HG03135 (cell line): ENCODE results near the gene SLC6A19.

ENCODE experiments used
- ATAC-seq: cut with Tn5 transposase; IDR thresholded peaks from one replicate; pipeline ENCODE4 v1.9.1; 2021; ENCODE audit warnings: mild to moderate bottlenecking, moderate library complexity; ENCODE audit not compliant: unreplicated experiment

SLC6A19 gene

DNA sequence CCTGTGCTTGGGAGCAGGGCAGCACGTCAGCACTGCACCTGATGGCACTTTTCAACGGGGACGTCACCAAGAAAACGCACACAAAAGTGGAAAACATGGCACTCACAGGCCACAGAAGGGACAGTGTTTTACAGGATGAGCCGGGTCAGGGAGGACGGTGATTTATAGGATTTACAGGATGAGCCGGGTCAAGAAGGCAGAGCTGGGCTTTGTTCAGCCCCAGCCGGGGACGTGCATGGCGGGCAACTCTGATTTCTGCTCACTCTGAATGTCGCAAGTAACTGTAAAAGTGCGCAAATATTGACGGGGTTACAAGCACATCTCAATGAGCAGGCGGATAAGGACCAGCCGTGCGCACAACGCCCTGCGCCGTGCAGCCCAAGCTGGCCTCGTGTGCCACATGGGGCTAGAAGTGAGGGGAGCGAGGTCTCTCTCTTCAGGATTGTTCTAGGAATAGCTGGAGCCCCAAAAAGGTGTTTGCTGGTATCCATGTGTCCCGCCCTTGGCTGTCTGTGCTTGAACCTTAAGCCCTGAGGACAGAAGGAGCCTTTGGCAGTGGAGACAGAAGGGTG, 40.2 kb downstream of the SLC6A19 start:
- no peak for ATAC-seq

DNA sequence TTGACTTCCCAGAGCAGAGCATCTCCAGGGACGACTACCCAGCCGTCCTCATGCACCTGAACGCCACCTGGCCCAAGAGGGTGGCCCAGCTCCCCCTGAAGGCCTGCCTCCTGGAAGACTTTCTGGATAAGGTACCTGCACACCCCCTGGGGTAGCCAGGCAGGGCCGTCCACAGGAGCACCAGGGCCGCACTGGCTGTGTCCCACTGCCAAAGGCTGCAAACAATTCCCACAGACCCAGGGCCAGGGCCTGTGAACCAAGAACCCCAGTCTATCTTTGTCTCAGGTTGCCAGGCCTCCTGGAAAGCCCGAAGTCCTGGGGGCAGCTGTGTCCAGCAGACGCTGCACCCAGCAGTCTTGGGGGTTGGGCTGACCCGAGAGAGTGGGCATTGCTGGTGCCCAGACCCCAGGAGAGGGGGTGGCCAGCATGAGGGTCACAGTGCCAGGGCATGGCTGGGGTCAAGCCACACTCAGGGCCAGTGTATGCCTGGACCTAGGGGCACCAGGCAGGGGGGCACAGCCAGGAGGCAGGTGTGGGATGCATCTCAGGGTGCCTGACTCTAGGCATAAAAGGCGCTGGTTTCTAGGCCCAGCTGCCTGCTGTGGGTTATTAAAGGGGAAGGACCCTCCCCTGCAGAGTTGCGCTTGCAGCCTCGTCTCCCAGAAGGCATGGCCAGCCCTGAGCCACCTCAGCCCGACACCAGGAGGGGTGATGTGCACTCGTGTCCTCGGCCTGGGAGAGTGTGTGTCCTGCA, 41.5 kb downstream of the SLC6A19 start:
- ATAC-seq = no peak

DNA sequence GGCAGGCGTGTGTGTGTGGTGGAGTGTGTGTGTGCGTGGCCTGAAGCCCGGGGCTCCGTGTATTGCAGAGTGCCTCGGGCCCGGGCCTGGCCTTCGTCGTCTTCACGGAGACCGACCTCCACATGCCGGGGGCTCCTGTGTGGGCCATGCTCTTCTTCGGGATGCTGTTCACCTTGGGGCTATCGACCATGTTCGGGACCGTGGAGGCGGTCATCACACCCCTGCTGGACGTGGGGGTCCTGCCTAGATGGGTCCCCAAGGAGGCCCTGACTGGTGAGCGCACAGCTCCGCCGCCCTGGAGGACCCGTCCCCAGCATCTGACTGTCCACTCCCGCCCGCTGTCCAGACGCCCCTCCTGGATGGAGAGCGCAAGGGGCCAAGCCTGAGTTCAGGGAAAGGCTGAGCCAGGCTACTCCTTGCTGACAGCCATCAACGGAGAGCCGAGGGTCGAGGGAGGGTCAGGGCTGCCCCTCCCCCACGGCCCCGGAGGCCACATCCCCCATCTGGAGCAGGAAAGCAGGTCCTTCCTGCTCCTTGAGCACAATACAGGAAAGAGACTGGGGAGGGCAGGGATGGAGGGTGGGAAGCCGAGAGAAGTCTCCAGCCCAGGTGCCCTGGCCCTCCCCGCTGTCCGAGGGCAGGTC, 42.2 kb downstream of the SLC6A19 start:
- no peak for ATAC-seq

DNA sequence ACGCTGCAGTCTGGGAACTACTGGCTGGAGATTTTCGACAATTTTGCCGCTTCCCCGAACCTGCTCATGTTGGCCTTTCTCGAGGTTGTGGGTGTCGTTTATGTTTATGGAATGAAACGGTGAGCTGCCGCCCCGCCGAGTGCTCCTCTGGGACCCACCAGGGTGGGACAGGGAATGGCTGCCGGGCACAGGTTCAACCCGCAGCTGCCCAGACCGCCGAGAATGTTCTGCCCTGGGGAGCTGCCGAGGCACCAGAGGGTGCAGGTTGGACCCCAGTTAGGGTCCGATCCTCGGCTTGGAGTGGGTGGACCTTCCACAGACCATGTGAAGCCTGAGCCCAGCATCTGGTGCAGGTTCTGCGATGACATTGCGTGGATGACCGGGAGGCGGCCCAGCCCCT, 42.9 kb downstream of the SLC6A19 start:
- ATAC-seq = no peak

DNA sequence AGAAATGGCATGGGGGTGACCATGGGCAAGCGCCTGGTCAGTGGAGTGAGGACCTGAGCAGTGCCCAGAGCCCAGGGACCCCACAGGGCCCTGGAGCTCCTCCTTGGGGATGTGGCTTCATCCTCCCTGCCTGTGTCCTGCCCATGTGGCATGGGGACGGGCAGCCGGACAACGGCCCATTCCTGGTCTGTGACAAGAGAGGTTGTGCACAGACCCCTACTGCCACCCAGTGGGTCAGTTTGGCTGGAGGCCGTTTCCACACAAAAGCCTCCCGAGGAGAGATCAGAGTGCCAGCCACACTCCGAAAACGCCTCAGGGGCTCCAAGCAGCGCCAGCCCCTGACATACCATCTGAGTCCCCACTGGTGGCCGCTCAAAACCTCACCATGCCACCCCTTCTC, 43.6 kb downstream of the SLC6A19 start:
- no peak for ATAC-seq

DNA sequence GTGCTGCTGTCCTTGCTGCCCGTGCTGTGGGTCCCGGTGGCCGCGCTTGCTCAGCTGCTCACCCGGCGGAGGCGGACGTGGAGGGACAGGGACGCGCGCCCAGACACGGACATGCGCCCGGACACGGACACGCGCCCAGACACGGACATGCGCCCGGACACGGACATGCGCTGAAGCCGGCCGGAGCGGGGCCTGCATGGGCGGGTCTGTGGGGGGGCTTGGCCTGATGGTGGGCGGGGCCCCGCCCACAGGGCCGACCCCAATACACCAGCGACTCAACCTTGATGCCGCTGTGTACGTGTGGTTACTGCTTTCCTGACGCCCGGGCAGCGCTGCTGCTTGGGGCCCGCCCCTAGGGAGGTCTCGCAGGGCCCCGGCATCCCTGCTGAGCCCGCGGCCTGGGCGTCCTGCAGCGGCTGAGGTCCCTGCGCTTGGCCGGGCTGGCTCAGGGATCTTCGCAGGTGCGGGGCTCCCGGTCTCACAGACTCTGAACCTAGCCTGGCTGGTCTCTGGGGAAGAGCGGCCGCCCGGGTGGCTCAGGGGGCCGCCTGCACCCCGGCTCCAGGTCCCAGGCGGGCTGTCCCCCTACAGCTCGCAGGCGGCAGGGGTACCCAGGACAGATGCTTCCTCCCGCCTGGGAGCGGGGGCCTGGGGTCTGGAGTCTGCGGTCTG, 44.6 kb downstream of the SLC6A19 start:
- no peak for ATAC-seq

DNA sequence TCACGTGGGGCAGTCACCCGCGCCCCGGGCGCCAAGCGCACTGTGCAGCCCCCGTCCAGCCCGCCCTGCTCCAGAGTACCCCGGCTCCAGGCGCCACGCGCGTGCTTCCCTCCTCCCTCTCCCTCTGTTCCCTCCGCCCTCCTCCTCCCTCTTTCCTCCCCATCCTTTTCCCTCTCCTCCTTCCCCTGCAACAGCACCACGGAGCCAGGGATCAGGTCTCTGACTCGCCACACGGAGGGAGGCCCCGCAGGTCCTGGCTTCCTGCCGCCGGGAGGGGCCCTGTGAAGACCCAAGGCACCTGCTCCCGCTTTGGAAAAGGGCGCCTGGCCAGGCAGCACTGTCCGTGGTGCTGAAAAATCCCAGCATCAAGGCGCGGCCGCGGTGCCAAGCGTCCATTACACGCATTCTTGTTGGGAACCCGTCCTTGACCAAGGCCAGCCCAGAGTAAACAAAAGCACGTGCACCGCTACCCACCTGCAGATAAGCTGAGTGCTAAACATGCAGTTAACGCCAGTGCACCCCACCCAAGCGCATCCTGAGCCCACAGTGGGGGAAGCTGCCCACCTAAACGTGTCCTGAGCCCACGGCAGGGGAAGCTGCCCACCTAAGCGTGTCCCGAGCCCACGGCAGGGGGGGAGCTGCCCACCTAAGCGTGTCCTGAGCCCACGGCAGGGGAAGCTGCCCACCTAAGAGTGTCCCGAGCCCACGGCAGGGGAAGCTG, 45.5 kb downstream of the SLC6A19 start:
- ATAC-seq = no peak

DNA sequence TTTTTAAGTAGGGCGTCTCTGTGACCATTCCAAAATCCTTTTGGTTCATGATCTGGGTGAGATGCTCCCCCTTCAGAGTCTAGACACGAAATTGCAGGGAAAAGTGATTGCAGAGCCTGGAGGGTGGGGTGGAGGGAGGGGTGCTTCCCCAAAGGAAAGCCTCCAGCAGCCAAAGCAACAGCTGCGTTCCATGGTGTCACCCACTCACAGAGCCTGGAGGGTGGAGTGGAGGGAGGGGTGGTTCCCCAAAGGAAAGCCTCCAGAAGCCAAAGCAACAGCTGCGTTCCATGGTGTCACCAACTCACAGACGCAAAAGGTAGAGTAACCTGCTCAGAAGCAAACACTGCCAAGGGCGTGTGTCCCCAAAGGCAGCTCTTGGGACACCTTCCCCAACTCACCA, 46.4 kb downstream of the SLC6A19 start:
- ATAC-seq = no peak

DNA sequence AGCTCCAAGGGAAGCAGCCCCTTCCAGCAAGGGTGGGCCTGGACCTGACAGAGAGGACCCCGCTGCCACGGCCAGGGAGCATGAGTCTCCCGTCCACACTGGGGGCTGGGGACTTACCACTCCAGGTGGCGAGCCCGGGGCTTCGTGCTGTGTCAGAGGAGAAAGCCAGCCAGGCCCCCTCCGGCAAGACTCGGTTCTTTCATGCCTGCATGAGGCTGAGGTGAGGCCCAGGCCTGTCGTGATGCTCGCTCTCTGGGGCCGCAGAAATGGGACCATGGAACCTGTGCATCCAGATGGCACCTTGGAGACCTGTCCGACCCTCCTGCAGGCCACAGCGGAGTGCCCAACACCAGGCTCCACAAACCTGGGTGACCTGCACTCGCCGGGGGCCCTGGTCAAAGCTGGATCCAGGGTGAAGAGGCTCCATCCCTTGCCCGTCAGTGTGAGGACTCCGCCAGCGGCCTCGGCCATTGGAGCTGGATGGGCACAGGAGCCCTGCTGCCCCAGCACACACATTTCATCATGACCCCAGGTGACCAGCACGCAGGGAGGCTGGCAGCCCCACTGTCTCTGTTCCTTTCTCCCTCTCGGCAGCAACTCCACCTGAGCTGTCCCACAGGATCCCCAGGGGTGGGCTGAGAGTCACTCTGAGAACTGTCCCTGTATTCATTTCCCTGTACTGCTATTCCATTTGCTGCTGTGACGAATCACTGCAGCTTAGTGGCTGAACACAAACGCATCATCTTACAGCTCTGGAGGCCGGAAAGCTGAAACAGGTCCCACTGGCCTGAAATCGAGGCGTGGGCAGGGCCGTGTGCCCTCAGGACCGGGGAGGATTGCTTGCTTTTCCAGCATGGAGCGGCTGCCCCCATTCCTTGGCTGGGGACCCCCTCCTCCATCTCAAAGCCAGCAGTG, 48.2 kb downstream of the SLC6A19 start:
- ATAC-seq = no peak

DNA sequence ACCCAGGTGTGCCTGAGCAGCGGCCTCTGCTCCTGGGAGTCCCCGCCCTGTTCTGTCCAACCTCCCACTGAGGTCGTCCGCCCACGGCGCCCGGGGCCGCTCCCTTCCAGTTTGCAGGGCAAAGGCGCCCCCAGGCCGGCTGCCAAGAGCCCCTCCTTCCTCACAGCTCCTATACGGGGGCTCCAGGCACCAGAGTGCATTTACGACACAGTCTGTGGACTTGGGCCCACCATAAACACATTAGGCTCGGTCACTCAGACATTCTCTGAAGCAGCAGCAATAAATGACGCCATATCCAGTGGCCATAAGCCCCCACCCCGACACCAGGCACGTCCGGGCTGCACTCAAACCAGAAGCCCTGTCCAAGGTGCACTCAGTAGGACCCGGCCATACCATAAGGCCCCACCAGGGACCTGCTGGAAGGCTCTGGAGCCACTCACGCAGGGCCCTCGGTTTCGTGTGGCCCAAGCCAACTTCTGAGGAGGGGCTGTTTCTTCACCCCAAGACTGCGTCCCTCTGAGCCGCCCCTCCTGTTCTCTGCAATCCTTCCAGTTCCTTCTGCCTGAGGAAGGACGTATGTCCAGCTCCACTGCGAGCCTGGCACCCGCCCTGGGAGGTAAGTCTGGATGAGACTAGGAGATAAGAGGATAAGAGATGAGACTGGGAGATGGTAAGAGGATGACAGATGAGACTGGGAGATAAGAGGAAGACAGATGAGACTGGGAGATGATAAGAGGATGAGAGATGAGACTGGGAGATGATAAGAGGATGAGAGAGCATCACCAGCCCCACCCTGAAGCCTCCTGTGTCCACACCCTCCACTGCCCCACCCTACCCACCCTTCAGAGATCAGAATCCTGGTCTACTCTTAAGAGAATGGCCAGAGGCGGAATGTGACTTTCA, 50.5 kb downstream of the SLC6A19 start:
- no peak for ATAC-seq

DNA sequence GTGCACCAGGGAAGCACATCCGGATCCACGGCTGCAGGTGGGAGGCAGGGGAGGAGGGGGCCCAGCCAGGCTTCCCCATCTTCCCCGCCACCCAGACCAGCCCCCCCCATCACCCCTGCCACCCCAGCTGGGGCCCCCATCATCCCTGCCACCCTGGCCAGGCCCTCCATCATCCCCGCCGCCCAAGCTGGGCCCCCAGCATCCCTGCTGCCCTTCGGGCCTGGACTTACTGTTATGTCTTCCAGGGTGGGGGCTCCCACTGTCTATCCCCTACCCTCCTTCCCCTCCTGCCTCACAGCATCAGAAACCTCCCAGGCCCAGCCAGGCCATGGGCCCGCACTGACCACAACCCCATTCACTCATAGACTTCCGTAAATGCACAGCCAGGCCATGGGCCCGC, 51.3 kb downstream of the SLC6A19 start:
- no peak for ATAC-seq

DNA sequence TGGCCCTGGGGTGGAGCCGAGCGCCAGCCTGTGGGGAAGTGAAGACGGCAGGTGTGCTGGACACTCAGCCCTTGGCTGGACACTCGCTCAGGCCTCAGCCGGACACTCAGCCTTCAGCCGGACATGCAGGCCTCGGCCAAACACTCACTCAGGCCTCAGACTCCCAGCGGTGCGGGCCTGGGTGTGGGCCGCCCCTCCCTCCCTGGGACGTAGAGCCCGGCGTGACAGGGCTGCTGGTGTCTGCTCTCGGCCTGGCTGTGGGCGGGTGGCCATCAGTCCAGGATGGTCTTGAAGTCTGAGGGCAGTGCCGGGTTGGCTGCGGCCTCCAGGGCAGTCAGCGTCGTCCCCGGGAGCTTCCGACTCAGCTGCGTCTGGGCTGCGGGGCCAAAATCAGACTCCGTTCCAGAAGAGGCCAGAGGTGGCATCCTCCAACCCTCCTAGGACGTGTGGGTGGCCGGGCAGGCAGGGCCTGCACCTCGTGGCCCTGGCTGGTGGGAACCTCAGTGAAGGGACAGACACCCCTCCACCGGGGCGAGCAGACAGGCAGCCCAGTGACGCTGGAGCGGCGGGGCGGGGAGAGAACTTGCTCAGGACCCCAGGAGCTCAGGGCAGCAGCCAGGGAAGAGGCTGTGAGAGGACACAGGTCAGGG, 52.2 kb downstream of the SLC6A19 start:
- no peak for ATAC-seq

DNA sequence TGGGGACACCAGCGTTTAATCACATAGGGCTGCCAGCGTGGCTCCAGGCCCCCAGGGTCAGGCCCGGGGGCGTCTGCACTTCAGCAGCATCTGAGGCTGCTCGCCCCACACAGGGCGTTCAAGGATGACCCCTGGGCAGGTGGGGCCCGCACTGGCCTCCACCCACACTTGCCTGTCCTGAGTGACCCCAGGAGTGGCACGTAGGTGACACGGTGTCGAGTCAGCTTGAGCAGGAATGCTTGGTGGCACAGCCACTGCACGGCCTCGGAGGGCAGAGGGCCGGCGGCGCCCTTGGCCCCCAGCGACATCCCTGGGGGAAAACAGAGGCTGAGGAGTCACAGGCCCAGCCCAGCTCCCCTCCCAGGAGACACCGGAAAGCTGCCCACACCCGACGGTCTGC, 52.8 kb downstream of the SLC6A19 start:
- no peak for ATAC-seq

DNA sequence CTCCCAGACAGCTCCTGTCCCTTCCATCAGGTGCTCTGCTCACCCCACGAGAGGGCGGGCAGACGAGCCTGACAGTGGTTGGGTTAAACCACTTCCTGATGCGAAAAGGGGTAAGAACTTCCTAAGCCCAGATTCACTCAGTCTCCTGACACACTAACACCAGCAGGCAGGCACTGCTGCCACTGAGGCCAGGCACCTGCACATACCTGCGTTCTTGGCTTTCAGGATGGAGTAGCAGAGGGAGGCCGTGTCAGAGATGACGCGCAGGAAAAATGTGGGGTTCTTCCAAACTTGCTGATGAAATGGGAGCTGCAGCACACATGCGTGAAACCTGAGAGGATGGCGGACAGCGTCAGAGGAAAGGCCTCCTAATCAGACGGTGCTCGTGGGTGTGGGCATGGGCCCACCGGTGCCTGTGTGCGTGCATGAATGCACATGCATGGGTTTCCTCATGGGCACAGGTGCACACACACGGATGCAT, 53.7 kb downstream of the SLC6A19 start:
- no peak for ATAC-seq

DNA sequence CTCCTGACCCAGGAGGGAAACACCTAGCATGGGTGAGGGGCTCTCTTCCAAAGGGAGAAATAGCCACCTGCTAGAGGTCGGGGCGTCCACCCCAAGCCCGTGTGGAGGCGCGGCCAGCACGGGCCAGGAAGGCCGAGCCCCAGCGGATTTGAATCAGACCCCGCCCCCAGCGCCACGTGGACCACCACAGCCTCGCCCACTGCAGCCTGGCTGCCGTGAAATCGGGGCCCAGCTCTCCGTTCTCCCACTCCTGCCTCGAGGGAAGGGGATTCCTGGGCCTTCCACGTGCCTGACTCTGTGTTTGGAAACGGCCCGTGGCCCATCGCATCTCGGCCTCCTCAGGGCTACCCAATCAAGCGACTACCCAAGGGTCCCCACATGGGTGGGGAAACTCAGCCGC, 55.4 kb downstream of the SLC6A19 start:
- no peak for ATAC-seq

DNA sequence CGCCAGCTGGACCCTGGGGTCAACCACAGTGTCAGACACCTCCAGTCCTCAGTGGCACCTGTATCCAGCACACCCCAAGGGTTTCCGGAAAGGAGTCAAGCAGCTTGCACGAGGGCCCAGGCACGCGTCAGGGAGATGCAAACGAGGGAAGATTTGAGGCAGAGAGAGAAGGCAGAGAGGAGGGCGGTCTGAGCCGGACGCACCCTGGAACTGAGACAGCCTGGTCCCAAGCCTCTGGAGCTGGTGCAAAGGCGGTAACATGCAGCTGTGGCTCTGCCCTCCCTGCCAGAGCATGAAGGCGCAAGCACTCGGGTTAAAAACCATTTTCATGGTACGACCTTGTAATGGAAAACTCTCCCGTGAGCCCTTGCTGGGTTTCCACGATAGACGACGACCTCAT, 56.0 kb downstream of the SLC6A19 start:
- ATAC-seq = no peak

DNA sequence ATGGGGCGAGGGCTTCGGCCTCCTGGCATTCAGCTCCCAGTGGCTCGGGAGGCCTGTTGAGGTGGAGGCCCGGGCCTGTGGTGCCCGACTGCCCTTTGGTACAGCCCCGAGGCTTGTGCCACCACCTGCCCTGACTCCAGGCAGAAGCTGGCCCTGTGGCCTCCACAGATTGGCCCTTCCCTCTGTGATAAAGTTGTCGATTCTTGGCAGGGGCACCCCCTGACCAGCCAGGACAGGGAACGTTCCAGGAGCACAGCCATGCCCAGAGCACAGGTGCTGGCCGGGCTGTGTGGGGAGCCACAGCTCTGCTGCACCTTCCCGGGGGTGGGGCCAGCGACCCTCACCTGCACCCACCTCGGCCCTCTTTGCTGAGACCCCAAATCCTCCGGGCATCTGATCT, 56.4 kb downstream of the SLC6A19 start:
- no peak for ATAC-seq

DNA sequence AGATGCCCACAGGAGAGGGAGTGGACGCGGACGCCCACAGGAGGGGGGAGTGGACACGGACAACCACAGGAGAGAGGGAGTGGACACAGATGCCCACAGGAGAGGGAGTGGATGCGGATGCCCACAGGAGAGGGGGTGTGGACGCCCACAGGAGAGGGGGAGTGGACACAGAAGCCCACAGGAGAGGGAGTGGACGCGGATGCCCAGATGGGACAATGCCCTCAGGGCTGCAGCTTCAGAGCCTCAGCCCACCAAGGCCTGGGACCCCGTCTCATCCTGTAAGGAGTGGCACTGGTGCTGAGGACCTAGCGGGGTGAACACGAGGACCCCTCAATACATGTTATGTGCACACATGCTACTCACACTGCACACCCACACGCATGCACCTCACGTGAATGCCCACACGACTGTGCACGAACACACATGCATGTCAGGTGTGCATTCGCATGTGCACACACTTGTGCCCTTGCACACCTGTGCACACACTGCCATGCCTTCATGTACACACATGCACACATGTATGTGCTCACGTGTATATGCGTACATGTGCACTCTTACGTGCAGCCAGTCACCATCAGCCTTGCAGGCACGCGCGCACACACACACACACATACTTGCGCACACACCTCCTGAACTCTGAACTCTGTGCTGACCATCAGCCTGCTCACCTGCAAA, 58.5 kb downstream of the SLC6A19 start:
- no peak for ATAC-seq
